ENCODE data around the gene KLHL8. TPM values are rescaled to one million over a fixed set of nuclear protein-coding genes. Genes with fewer than 3 reads are reported as not detected.

KLHL8 gene
- total RNA-seq, 2 donors from 2014 or later = 15.7 to 18.8 TPM

DNA sequence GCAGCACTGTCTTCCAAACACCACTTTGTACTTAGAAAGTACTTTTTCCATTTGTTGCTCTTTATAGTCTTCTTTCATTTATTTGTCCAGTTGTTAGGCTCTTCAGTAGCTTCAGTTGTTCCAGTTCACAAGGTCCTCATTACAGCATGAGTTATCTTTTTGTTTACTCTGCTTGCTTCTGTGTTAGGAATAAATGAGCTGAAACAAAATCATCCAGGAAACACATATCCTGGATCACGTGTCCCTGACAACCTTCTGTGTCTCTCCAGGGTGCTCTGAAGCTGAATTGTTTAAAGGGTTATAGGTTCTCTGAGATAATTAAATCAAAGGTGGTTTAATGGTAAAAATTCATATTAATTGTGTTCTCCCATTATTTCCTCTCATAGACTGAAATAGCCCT, 19.9 kb upstream of the KLHL8 start:
- Mint-ChIP-seq H3K4me3 (no peak overlapping the region), H3K36me3 (peaks cover 19% of the 10 kb centered on the region), H3K27ac (no peak overlapping the region), H3K9me3 (peaks cover 12% of the 10 kb centered on the region), H3K4me1 (ENCODE audit: low read depth in 2 of 2) (peaks cover 0 to 4% of the 10 kb centered on the region in 2 donors), H3K27me3 (peaks cover 19 to 28% of the 10 kb centered on the region in 2 donors)
- no peak for DNase-seq (ENCODE audit: low spot score)
- no peak for ATAC-seq

GRCh38 chr4:87239821-87240220, 19.4 kb upstream of the KLHL8 start:
- Mint-ChIP-seq H3K9me3 (peaks cover 12% of the 10 kb centered on the region), H3K27ac (no peak overlapping the region), H3K4me3 (no peak overlapping the region), H3K36me3 (peaks cover 19% of the 10 kb centered on the region), H3K4me1 (ENCODE audit: low read depth in 2 of 2) (peaks cover 0 to 4% of the 10 kb centered on the region in 2 donors), H3K27me3 (peaks cover 19 to 28% of the 10 kb centered on the region in 2 donors)
- no peak for ATAC-seq
- DNase-seq (ENCODE audit: low spot score) = no peak

GRCh38 chr4:87239194-87239593, 18.8 kb upstream of the KLHL8 start:
- H3K4me3 Mint-ChIP-seq = no peak overlapping the region
- ATAC-seq (no peak), DNase-seq (ENCODE audit: low spot score) (no peak)
- peaks cover 0 to 4% of the 10 kb centered on the region in 2 donors for H3K4me1 Mint-ChIP-seq (ENCODE audit: low read depth in 2 of 2)
- H3K27ac Mint-ChIP-seq = no peak overlapping the region
- peaks cover 19% of the 10 kb centered on the region for H3K36me3 Mint-ChIP-seq
- peaks cover 19 to 23% of the 10 kb centered on the region in 2 donors for H3K27me3 Mint-ChIP-seq
- H3K9me3 Mint-ChIP-seq = peaks cover 12% of the 10 kb centered on the region

- Mint-ChIP-seq H3K27ac (no peak overlapping the region), H3K4me3 (no peak overlapping the region), H3K36me3 (peaks cover under 1% of the 10 kb centered on the region)
Measured at GRCh38 chr4:87236861-87237260, 16.4 kb upstream of the KLHL8 start.

DNA sequence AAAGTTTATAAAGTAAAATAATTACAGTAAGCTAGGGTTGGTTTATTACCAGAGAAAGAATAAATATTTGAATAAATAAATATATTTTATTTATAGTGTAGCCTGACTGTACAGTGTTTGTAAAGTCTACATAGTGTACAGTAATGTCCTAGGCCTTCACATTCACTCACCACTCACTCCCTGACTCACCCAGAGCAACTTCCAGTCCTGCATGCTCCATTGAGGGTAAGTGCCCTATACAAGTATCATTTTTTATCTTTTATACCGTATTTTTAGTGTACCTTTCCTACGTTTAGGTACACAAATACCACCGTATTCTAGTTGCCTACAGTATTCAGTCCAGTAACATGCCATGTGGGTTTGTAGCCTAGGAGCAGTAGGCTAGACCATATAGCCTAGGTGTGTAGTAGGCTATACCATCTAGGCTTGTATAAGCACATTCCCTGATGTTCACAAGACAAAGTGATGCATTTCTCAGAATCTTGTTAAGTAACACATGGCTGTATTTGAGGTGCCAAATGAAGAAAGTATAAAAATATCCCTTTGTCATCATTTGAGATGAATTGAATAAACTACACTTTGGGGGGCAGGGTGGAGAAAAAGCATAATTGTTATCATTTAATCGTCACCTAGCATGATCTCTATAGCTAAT, 14.7 kb upstream of the KLHL8 start:
- no peaks in the 10 kb centered on the region for H3K36me3 Mint-ChIP-seq
- H3K27ac Mint-ChIP-seq = peak overlapping the region in 1 of 2 donors; percentile 78
- peaks cover 10 to 14% of the 10 kb centered on the region in 2 donors for H3K27me3 Mint-ChIP-seq
- peak overlapping the region; percentile 84 for H3K4me3 Mint-ChIP-seq
- ATAC-seq = no peak
- H3K4me1 Mint-ChIP-seq (ENCODE audit: low read depth in 2 of 2) = peaks cover 0 to 4% of the 10 kb centered on the region in 2 donors
- H3K9me3 Mint-ChIP-seq = no peaks in the 10 kb centered on the region
- DNase-seq (ENCODE audit: low spot score) = no peak

More at GRCh38 chr4:87236861-87237260, 16.4 kb upstream of the KLHL8 start:
- H3K9me3 Mint-ChIP-seq = no peaks in the 10 kb centered on the region
- DNase-seq (ENCODE audit: low spot score) = no peak
- H3K27me3 Mint-ChIP-seq = peaks cover 13 to 19% of the 10 kb centered on the region in 2 donors
- peaks cover 0 to 4% of the 10 kb centered on the region in 2 donors for H3K4me1 Mint-ChIP-seq (ENCODE audit: low read depth in 2 of 2)
- ATAC-seq = no peak

DNA sequence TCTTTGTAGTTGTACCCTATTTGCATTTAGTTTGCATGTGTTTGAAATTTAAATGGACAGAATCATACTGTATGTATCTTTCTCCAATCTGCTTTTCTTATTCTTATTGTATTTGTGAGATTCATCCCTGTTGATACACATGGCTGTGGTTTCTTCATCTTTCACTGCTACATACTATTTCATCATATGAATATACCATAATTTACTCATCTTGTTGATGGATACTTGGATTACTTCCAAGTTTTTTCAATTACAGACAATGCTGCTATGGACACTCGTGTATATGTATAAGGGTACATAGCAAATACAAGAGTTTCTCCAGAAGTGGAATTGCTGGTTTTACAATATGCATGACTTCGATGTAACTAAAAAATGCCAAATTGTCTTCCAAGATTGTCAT, 11.8 kb upstream of the KLHL8 start:
- Mint-ChIP-seq H3K4me1 (ENCODE audit: low read depth in 2 of 2) (peaks cover 0 to 4% of the 10 kb centered on the region in 2 donors), H3K27ac (no peak overlapping the region), H3K27me3 (peaks cover 8 to 12% of the 10 kb centered on the region in 2 donors), H3K36me3 (no peaks in the 10 kb centered on the region), H3K4me3 (no peak overlapping the region), H3K9me3 (no peaks in the 10 kb centered on the region)
- ATAC-seq (no peak), DNase-seq (ENCODE audit: low spot score) (no peak)

DNA sequence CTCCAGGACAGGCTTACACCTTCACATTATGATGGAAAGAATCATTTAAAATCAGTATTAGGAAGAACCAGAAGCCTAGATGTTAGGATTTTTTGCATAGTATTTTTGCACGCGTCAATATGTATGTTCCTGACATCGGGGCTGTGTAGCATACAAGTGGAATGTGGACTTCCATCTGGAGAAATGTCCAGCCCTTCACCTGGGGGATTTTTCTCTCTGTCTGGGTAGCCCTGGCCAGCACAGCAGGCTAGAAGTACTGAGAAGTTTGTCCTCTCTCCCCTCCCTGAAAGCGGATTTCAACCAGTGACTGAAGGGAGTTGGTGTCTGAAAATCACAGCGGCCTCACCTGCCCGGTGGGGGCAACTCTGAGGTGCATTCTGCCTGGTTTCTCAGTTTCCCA, 10.4 kb upstream of the KLHL8 start:
- ATAC-seq (no peak), DNase-seq (ENCODE audit: low spot score) (no peak)
- Mint-ChIP-seq H3K4me3 (no peak overlapping the region), H3K9me3 (no peaks in the 10 kb centered on the region), H3K27ac (no peak overlapping the region), H3K36me3 (no peaks in the 10 kb centered on the region), H3K4me1 (ENCODE audit: low read depth in 2 of 2) (peaks cover 0 to 3% of the 10 kb centered on the region in 2 donors), H3K27me3 (peaks cover 8 to 13% of the 10 kb centered on the region in 2 donors)

DNA sequence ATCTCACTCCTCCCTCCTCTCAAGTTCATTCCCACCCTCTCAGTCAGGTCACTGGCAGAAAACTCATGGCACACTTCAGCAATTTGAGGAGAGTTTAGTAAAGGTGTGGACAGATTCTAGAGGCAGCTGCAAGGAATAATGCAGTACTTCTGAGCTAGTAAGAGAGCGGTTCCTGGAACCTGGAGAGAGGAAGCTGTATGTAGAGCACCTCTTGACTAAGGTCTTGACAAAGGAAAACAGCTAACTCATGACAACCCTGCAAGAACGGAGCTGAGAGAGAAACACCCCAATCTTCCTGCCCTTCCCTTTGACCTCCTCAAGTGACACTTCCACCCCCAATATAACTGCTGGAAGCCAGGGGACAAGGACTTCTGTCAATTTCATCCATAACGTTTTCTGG, 9.6 kb upstream of the KLHL8 start:
- Mint-ChIP-seq H3K9me3 (no peaks in the 10 kb centered on the region), H3K27ac (no peak overlapping the region), H3K4me1 (ENCODE audit: low read depth in 2 of 2) (no peaks in the 10 kb centered on the region), H3K36me3 (no peaks in the 10 kb centered on the region), H3K27me3 (peaks cover 8 to 13% of the 10 kb centered on the region in 2 donors), H3K4me3 (no peak overlapping the region)
- ATAC-seq = no peak
- no peak for DNase-seq (ENCODE audit: low spot score)

DNA sequence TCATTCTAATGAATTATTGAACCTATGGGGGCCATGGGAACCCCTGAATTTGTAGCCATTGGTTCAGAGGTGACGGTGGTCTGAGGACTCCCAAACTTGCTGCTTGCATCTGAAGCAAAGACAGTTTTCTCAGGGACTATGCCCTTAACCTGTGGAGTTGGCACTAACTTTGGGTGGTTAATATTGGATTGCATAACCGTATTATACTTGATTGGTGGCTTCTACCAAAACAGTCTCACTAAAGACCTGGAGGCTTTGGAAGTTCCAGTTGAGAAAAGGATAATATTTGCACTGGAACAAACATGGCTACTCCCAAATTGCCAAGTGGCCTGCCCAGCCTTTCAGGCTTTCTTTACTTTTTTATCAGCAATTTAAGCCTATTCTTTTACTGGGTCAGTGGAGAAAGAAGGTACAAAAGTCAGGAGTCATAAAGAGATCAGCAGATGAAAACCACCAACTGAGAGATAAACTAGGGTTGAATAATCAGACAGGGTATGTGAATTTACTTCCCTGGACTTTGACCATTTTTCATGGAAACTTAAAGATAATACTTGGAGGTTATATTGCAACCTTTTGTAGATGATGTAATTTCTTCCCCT, 7.9 kb upstream of the KLHL8 start:
- Mint-ChIP-seq H3K4me1 (ENCODE audit: low read depth in 2 of 2) (no peaks in the 10 kb centered on the region), H3K9me3 (no peaks in the 10 kb centered on the region), H3K36me3 (no peaks in the 10 kb centered on the region), H3K4me3 (no peak overlapping the region), H3K27me3 (peaks cover 8 to 13% of the 10 kb centered on the region in 2 donors), H3K27ac (no peak overlapping the region)
- DNase-seq (ENCODE audit: low spot score) = no peak
- no peak for ATAC-seq

- DNase-seq (ENCODE audit: low spot score) (no peak), ATAC-seq (no peak)
- H3K4me3 Mint-ChIP-seq = no peak overlapping the region
- no peaks in the 10 kb centered on the region for H3K9me3 Mint-ChIP-seq
- H3K36me3 Mint-ChIP-seq = no peaks in the 10 kb centered on the region
- H3K27ac Mint-ChIP-seq = no peak overlapping the region
- H3K27me3 Mint-ChIP-seq = peaks cover 8 to 13% of the 10 kb centered on the region in 2 donors
- no peaks in the 10 kb centered on the region for H3K4me1 Mint-ChIP-seq (ENCODE audit: low read depth in 2 of 2)
Measured at GRCh38 chr4:87227751-87228151, 7.3 kb upstream of the KLHL8 start.

DNA sequence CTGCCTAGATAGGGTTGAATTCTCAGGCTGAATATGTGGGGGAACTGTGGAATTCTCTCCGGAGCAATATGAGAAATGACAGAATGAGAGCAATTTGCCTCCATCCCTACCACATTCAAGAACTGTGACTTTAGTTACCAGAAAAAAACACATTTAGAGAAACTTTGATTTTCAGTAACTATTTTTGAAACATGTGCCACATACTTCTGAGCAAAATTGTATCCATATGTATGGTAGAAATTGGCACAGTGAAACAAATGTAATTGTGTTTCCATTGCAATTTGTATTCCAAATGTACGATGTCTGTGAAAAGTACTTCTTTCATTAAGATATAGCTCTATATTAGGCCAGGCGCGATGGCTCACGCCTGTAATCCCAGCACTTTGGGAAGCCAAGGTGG, 5.5 kb upstream of the KLHL8 start:
- Mint-ChIP-seq H3K9me3 (no peaks in the 10 kb centered on the region), H3K36me3 (no peaks in the 10 kb centered on the region), H3K4me1 (ENCODE audit: low read depth in 2 of 2) (peaks cover 0 to 2% of the 10 kb centered on the region in 2 donors), H3K27ac (no peak overlapping the region), H3K27me3 (peaks cover 0 to 12% of the 10 kb centered on the region in 2 donors), H3K4me3 (no peak overlapping the region)
- DNase-seq (ENCODE audit: low spot score) (no peak), ATAC-seq (no peak)

GRCh38 chr4:87224141-87224923, 3.9 kb upstream of the KLHL8 start:
- DNase-seq (ENCODE audit: low spot score) (no peak), ATAC-seq (no peak)
- Mint-ChIP-seq H3K9me3 (no peaks in the 10 kb centered on the region), H3K36me3 (no peaks in the 10 kb centered on the region), H3K4me3 (no peak overlapping the region), H3K27ac (no peak overlapping the region), H3K4me1 (ENCODE audit: low read depth in 2 of 2) (peaks cover 6 to 8% of the 10 kb centered on the region in 2 donors), H3K27me3 (peaks cover 0 to 4% of the 10 kb centered on the region in 2 donors)

DNA sequence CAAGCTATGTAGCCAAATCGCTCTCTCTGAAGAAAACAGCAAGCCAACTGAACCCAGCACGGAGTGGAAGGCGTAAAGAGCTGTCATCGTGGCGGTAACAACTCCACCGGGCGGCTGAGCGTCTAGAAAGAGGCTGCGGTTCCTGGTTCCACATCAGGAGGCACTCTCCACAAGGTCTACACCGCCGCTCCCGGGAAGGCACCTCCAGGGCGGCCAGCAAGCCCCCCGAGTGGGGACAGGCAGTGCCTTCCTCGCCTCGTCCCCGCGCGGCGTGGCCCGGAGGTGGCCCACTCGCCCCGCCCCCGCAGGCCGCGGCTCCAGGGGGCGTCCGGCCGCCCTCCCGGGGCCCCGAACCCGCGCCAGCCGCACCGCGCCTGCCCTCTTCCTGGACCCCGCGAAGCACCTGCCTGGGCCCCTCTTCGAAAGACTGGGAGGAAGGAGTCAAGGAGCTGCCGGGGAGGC, 755 bp downstream of the KLHL8 start:
- Mint-ChIP-seq H3K9me3 (no peaks in the 10 kb centered on the region), H3K27me3 (peaks cover 0 to 2% of the 10 kb centered on the region in 2 donors), H3K4me1 (ENCODE audit: low read depth in 2 of 2) (peaks cover 13 to 14% of the 10 kb centered on the region in 2 donors), H3K4me3 (peak overlapping the region; percentile 91), H3K27ac (peak overlapping the region; percentile 68 to 95), H3K36me3 (no peaks in the 10 kb centered on the region)
- DNase-seq (ENCODE audit: low spot score) = peak; percentile 76
- peak; percentile 61 to 71 for ATAC-seq

All from natural killer cell treated with Interleukin-12 subunit alpha and Interleukin-12 subunit beta and Interleukin-15 and Interleukin-18, amount 100 ng/mL, for 72 hours (primary cell).